ENCODE measurements around the gene OSTM1.
A peak's percentile ranks its signal among the peaks of the same experiment; 100 is the strongest.

Gene OSTM1, protein sequence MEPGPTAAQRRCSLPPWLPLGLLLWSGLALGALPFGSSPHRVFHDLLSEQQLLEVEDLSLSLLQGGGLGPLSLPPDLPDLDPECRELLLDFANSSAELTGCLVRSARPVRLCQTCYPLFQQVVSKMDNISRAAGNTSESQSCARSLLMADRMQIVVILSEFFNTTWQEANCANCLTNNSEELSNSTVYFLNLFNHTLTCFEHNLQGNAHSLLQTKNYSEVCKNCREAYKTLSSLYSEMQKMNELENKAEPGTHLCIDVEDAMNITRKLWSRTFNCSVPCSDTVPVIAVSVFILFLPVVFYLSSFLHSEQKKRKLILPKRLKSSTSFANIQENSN

DNA sequence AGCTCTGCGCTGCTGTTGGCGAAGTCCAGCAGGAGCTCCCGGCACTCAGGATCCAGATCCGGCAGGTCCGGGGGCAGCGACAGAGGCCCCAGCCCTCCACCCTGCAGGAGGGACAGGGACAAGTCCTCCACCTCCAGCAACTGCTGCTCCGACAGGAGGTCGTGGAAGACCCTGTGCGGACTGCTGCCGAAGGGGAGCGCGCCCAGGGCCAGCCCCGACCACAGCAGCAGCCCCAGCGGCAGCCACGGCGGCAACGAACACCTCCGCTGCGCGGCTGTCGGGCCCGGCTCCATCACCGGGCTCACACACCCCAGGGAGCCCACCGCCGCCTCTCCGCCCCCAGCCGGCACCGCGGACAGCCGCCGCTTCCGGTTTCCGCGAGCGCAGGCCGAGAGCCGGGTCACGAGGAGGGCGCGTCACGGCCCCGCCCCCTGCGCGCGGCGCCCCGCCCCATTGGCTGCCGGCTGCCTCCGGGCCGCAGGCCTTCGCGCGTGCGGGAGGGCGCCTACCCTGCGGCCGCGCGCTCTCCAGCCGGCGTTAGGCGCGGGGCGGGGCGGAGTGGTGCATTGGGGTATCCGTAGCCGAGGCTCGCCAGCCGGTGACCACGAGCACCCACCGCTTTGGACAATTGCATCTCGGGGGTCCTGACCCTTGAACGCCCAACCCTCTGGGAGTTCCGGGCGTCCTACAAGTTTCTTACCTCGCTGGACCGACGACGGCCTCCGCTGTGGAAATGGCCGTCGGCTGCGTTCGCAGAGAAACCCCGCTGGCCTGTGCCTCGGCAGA, at the start of gene OSTM1:
OSTM1 (minus strand) TSS at position 383 of the 786 bp plus-strand sequence; CDS start at position 293, 90 bp downstream.
- Histone ChIP-seq H3K36me3 (ENCODE audit: control insufficient read depth, insufficient read depth, low read length) (no peaks in the 10 kb centered on the region), H3K27me3 (replicated peaks; ENCODE audit: control insufficient read depth, insufficient read depth, low read length) (no peaks in the 10 kb centered on the region), H3K4me3 (replicated peaks; ENCODE audit: low read depth, low read length) (peak within 1 kb of the TSS; percentile 75)
- TF ChIP-seq, protein P1, sequence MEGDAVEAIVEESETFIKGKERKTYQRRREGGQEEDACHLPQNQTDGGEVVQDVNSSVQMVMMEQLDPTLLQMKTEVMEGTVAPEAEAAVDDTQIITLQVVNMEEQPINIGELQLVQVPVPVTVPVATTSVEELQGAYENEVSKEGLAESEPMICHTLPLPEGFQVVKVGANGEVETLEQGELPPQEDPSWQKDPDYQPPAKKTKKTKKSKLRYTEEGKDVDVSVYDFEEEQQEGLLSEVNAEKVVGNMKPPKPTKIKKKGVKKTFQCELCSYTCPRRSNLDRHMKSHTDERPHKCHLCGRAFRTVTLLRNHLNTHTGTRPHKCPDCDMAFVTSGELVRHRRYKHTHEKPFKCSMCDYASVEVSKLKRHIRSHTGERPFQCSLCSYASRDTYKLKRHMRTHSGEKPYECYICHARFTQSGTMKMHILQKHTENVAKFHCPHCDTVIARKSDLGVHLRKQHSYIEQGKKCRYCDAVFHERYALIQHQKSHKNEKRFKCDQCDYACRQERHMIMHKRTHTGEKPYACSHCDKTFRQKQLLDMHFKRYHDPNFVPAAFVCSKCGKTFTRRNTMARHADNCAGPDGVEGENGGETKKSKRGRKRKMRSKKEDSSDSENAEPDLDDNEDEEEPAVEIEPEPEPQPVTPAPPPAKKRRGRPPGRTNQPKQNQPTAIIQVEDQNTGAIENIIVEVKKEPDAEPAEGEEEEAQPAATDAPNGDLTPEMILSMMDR (IDR thresholded peaks at IDR 0.05; ENCODE audit: insufficient read depth, low read length, poor library complexity, severe bottlenecking): no peak
- peak; percentile 95 for DNase-seq (ENCODE audit: extremely low read depth, insufficient read length)

DNA sequence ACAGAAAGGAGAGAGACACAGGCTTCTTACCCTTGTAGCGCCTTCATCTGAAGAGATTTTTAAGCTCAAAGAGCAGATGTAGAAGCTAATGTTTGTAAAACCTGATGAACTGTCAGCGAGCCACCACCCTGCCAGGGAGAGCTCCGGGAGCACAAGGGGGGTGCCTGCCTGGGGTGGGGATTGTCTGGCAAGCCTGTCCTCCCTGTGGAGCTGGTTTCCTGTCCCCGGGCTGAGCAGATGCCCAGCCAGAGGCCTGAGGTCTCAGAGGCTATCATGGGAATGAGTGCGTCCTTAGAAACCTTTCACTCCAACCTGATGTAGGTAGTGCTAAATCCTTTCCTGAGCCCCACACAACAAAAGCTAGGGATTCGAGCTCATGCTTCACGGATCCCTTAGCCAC, 49.4 kb upstream of the OSTM1 start:
- Histone ChIP-seq H3K4me3 (replicated peaks; ENCODE audit: low read depth, low read length) (no peak overlapping the region), H3K27me3 (replicated peaks; ENCODE audit: control insufficient read depth, insufficient read depth, low read length) (peaks cover 4% of the 10 kb centered on the region), H3K36me3 (ENCODE audit: control insufficient read depth, insufficient read depth, low read length) (no peaks in the 10 kb centered on the region)
- TF ChIP-seq, protein P1 (IDR thresholded peaks at IDR 0.05; ENCODE audit: insufficient read depth, low read length, poor library complexity, severe bottlenecking): no peak
- DNase-seq (ENCODE audit: extremely low read depth, insufficient read length): no peak

DNA sequence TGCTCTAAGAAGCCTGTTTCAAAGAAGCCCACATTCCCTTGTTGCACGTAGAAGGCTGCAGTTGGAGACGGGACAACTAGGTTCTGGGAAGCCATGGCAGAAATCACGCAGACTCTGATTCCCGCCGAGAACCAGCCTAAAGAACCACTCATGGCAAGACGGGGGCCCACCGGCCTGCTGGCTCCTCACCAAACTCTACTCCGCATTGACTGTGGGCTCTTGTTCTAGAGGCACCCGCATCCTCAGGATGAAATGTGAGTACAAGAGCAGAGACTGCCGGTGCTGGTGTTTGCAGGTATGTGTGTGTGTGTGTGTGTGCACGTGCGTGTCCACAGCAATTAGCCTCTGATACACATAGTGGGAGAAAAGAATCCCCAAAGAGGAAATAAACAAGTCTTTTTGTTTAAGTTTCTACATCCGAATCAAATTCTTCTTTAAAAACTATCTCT, 49.0 kb upstream of the OSTM1 start:
- TF ChIP-seq, protein P1 (IDR thresholded peaks at IDR 0.05; ENCODE audit: insufficient read depth, low read length, poor library complexity, severe bottlenecking): no peak
- peaks cover 3% of the 10 kb centered on the region for H3K27me3 ChIP-seq (replicated peaks; ENCODE audit: control insufficient read depth, insufficient read depth, low read length)
- H3K4me3 ChIP-seq (replicated peaks; ENCODE audit: low read depth, low read length): no peak overlapping the region
- H3K36me3 ChIP-seq (ENCODE audit: control insufficient read depth, insufficient read depth, low read length): no peaks in the 10 kb centered on the region
- DNase-seq (ENCODE audit: extremely low read depth, insufficient read length): no peak

DNA sequence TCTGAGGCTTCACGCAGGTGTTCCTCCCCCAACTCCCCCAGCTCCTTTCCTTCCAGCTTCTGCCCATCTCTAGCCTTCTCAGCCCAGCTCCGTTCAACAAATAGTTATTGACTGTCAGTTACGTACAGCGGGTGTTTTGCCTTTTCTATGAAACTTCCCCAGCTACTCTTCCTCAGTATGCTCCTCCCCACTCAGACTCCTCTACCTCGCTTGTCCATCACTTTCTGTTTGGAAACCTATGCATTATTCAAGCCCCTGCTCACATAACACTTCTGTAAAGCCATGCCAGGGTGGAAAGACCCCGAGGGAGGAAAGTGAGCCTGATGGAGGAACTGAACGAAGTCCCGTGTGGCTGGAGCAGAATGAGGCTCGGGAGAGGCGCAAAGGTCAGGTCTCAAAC, 47.1 kb upstream of the OSTM1 start:
- H3K27me3 ChIP-seq (replicated peaks; ENCODE audit: control insufficient read depth, insufficient read depth, low read length): peaks cover 3% of the 10 kb centered on the region
- TF ChIP-seq, protein P1 (IDR thresholded peaks at IDR 0.05; ENCODE audit: insufficient read depth, low read length, poor library complexity, severe bottlenecking): no peak
- no peaks in the 10 kb centered on the region for H3K36me3 ChIP-seq (ENCODE audit: control insufficient read depth, insufficient read depth, low read length)

DNA sequence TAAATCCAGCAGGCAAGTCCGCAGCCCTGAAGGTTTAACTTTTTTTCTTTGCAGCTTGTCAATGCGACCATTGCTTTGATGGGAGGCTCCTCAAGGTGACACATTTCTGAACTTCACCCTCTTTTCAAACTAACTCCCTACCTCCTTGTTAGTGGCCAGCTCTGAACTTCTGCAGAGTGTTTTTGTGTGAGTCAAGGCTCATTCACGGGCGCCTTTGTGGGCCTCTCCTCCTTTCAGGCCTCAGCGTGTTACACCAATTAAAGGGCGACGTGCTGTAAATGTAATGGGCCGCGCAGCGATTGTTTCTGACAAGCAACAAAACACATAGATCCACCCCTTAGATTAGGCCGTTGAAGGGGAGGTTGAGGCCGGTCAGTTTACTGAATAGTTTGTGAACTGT, 45.8 kb upstream of the OSTM1 start:
- H3K4me3 ChIP-seq (replicated peaks; ENCODE audit: low read depth, low read length): no peak overlapping the region
- DNase-seq (ENCODE audit: extremely low read depth, insufficient read length): no peak
- no peaks in the 10 kb centered on the region for H3K36me3 ChIP-seq (ENCODE audit: control insufficient read depth, insufficient read depth, low read length)
- peaks cover 4% of the 10 kb centered on the region for H3K27me3 ChIP-seq (replicated peaks; ENCODE audit: control insufficient read depth, insufficient read depth, low read length)
- TF ChIP-seq, protein P1 (IDR thresholded peaks at IDR 0.05; ENCODE audit: insufficient read depth, low read length, poor library complexity, severe bottlenecking): no peak

More for the DNA sequence above, 47.1 kb upstream of the OSTM1 start:
- DNase-seq (ENCODE audit: extremely low read depth, insufficient read length): no peak
- no peak overlapping the region for H3K4me3 ChIP-seq (replicated peaks; ENCODE audit: low read depth, low read length)

All from GM06990 (cell line).